Stimulated activated CD4-positive, alpha-beta T cell treated with anti-CD3 and anti-CD28 coated beads, Interleukin-2, amount 100 ng/mL, for 24 hours (primary cell): ENCODE results near the gene PIGV.
"Not testable (repeated sequence)": the region's sequence is repeated elsewhere in the genome, so short reads cannot be mapped to it uniquely, and the experiment has no call there.

Source experiments
- DNase-seq, 2 donors: peaks; one replicate each; pipeline ENCODE4 v3.0.0-alpha.2; 2020

The PIGV gene

GRCh38 chr1:26837665-26838064 lies 49.9 kb downstream of the PIGV start:
- not testable (repeated sequence) for DNase-seq

GRCh38 chr1:26838474-26839338 lies 51.0 kb downstream of the PIGV start:
- DNase-seq = peak; percentile 60 to 65

GRCh38 chr1:26839339-26839722 lies 51.6 kb downstream of the PIGV start:
- DNase-seq = no peak

- no peak for DNase-seq
Observed at GRCh38 chr1:26839779-26840178, 52.0 kb downstream of the PIGV start.

- no peak for DNase-seq
Observed at GRCh38 chr1:26844424-26845196, 56.9 kb downstream of the PIGV start.

- not testable (repeated sequence) for DNase-seq
Observed at GRCh38 chr1:26847826-26848225, 60.1 kb downstream of the PIGV start.
